SK-MEL-5 (cell line): Measurements from ENCODE around the gene PTBP2. TPM values are rescaled to one million over a fixed set of nuclear protein-coding genes. Genes with fewer than 3 reads are reported as not detected.
"Not testable (repeated sequence)": the region's sequence is repeated elsewhere in the genome, so short reads cannot be mapped to it uniquely, and the experiment has no call there.

Source experiments
- DNase-seq: peaks from one replicate; pipeline ENCODE4 v3.0.0-alpha.2; 2016; ENCODE audit warnings: low read depth, low spot score
- in situ Hi-C: cut with HindIII; loops from 2 replicates; pipeline ENCODE4 v1.10.0; 2016; ENCODE audit warnings: low sequenced_read_pairs, high pct_unique_total_duplicates, low pct_unique_long_range_greater_than_20kb
- total RNA-seq: library from RNA; depleted of rRNA; stranded (reverse); fragments of >200 nt; shearing (Covaris generic); gene quantifications from 2 replicates; pipeline ENCODE4 v1.2.3, GENCODE V29; 2014

PTBP2 gene
- total RNA-seq, 1 experiment from 2014 or later: 17.7 TPM

GRCh38 chr1:96790599-96790998 lies 69.0 kb downstream of the PTBP2 start:
- in situ Hi-C loops: no loop called here
- DNase-seq: no peak

- DNase-seq: no peak
- in situ Hi-C loops: no loop called here
These were observed 70.6 kb downstream of the PTBP2 start for GRCh38 chr1:96792220-96792619.

DNA sequence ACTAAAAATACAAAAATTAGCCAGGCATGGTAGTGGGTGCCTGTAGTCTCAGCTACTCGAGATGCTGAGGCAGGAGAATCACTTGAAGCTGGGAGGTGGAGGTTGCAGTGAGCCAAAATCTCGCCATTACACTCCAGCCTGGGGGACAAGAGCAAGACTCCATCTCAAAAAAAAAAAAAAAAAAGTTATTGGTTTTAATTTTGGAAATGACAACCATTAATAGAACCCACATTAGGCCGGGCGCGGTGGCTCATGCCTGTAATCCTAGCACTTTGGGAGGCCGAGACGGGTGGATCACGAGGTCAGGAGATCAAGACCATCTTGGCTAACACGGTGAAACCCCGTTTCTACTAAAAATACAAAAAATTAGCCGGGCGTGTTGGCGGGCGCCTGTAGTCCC lies 80.1 kb downstream of the PTBP2 start:
- in situ Hi-C loops, DNase-seq: not testable (repeated sequence)

- in situ Hi-C loops: no loop called here
- no peak for DNase-seq
These were observed 83.1 kb downstream of the PTBP2 start for GRCh38 chr1:96804648-96805047.

DNA sequence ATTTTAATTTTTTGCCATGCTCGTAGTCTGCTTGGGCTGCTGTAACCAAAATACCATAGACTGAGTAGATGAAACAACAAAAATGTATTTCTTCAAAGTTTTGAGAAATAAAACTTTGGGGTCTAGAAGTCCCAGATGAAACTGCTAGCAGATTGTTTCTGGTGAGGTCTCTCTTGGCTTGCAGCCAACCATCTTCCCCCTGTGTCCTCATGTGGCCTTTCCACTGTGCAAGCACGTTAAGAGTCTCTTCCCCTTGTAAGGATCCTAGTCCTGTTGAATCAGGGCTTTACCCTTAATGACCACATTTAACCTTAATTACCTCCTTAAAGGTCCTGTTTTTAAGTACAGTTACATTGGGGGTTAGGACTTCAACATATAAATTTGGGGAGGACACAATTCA lies 86.6 kb downstream of the PTBP2 start:
- in situ Hi-C loops: no loop called here
- no peak for DNase-seq

DNA sequence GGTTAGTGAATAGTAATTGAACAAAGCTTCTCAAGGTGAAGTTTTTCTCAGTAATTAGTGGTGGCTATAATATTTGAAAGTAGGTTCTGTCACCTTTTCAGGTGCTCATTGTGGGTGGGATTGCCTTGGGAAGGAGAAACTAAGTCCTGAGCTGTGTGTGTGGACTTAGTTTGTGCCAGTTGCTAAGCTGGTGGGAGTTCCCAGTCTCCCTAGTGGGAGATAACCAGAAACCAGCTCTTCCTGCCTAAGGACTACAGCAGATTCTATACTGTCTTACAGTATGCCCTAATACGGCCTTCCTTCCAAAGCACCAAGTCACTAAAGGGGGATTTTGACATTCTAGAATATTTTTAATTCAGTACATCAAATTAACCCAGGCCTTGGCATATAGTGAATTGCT lies 94.3 kb downstream of the PTBP2 start:
- no peak for DNase-seq
- in situ Hi-C loops: no loop called here

DNA sequence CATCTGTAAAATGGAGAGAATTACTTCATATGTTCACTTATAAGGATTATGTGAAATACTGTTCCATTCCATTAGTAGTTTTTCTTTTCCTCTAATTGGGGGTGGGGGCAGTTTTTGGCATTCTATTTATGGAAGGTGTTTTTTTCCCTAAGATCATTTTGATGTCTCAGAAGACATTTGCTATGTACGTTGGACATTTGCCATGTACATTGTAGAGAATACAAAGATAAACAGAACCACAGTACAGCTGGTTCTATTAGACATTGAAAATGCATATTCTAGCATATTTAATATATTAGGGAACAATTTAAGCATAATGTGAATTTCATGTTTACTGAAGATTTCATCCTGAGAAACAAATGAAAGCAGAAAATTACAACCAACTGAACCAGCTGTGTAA lies 98.5 kb downstream of the PTBP2 start:
- in situ Hi-C loops: no loop called here

GRCh38 chr1:96820671-96821070 lies 99.1 kb downstream of the PTBP2 start:
- no peak for DNase-seq
- in situ Hi-C loops: no loop called here

More for the DNA sequence above, 98.5 kb downstream of the PTBP2 start:
- no peak for DNase-seq

DNA sequence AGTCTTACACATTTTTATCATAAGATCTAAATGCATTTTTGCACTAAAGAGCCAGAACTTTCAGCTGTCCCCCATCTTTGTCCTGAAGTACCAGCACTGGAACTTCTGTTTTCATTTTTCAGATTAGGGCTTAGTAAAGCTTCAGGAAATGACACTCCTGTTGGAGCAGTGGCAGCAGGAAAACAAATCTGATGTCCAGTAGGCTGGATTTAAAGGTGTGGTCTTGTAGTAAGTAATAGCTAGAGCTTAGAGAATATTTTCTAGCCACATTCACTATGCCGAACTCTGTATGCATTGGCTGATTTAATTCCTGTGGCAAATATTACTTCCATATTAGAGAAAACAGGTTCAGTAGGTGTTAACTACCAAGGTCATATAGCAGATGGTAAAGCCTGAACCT lies 103.6 kb downstream of the PTBP2 start:
- DNase-seq: no peak
- in situ Hi-C loops: no loop called here

DNA sequence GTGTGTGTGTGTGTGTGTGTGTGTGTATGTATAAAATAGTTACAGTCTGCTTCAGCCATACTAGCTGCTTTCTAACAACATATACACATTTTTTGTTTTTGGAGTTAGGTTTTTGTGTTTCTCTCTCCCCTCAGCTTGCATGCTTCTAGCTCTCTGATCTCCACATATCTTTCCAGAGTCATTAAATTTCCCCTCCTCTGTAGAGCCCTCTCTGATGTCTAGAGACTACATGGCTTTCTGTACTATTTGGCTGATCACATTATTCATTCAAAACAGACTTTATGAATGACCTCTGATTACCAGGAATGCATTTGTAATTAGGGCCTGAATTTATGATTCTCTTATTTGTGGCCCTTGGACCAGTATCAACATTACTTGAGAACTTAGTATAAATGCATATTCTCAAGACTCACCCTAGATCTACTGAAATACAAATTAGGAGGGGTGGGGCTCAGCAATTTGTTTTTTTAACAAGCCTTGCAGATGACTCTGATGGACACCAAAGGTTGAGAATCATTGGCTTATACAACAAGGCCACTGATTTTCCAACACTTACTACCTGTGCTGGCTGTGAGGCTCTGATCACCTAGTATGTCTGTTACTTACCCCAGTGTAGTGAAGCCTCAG lies 104.5 kb downstream of the PTBP2 start:
- in situ Hi-C loops: no loop called here
- DNase-seq: no peak

GRCh38 chr1:96833376-96833775 lies 111.8 kb downstream of the PTBP2 start:
- in situ Hi-C loops: no loop called here

GRCh38 chr1:96834986-96835385 lies 113.4 kb downstream of the PTBP2 start:
- in situ Hi-C loops: no loop called here
- DNase-seq: peak; percentile 55

More at GRCh38 chr1:96833376-96833775, 111.8 kb downstream of the PTBP2 start:
- peak; percentile 68 for DNase-seq

GRCh38 chr1:96837057-96837780 lies 115.6 kb downstream of the PTBP2 start:
- in situ Hi-C loops: no loop called here
- no peak for DNase-seq

DNA sequence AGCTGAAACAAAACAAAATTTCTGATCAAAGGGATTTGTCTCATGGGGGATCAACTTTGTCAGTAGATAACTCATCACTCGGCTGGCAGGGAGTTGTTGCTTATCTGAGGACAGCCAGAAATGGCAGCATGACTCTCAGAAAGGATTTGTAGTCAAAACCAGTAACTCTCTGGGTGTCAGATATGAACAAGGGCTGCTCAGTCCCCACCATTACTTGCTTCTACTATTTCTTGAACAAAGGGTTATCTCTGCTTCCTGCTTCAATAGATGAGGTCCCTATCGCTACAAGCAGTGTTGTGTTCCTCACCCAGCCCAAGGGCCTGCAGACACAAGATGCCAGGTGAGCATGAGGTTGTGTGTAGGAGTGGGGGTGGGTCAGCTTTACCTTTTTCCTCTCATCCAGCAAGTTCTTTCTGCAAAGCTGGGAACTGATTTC lies 116.2 kb downstream of the PTBP2 start:
- no peak for DNase-seq
- in situ Hi-C loops: no loop called here

DNA sequence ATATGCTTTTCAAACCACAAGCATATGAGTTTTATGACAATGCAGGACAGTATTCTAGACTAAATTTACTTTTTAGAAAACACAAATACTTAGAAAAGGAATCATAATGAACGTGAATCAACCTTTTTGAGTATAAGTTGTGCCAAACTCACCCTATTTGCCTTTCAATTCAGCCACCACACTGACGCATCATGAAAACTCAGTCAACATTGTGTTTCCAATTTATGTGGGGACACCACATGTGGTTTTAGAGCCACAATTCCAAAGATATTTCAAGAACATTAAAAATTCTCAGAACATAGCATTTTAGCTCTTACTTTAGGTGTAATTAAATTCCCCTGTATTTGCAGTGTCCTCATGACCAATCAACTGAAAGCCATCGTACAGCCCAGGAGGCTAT lies 118.8 kb downstream of the PTBP2 start:
- in situ Hi-C loops: no loop called here

GRCh38 chr1:96842215-96842614 lies 120.6 kb downstream of the PTBP2 start:
- in situ Hi-C loops: no loop called here
- DNase-seq: peak; percentile 20

More for the DNA sequence above, 118.8 kb downstream of the PTBP2 start:
- DNase-seq: no peak

DNA sequence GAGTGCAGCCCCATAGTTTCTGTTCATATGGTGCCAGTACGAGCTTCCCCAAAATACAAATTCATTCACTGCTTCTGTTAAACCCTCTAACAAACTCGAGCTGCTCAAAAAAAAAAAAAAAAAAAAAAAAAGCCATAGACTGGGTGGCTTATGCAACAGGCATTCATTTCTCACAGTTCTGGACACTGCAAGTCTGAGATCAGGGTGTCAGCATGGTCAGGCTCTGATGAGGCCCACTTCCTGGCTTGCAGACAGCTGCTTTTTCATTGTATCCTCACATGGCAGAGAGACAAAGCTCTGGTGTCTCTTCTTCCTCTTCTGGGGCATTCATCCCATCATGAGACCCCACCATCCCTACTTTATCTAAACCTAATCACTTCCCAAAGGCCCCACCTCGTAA lies 121.6 kb downstream of the PTBP2 start:
- in situ Hi-C loops: no loop called here
- DNase-seq: peak; percentile 25

- in situ Hi-C loops: no loop called here
- DNase-seq: no peak
These were observed 122.0 kb downstream of the PTBP2 start for GRCh38 chr1:96843601-96844000.

DNA sequence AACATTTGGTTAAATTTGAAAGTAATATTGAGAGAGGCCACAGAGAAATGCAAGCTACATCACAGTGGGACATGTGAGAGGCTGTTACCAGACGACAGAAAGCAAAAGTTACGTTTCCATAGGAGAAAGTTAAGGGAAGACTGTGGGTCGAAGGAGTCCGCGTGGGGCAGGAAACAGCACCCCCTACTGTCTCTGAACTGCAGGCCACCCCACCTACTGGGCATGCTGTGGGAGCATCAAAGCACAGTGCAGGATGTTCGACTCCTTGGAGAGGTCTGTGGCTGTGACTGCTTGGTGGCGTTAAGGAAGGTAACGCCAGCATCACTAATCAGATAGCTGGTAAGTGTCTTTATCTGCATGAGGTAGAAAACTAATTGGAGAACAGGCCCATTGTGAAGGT lies 123.9 kb downstream of the PTBP2 start:
- in situ Hi-C loops: no loop called here

More for the DNA sequence above, 123.9 kb downstream of the PTBP2 start:
- DNase-seq: peak; percentile 61
